ENCODE results near the gene SH3BGR.

The SH3BGR gene

GRCh38 chr21:39527664-39528381, 76.1 kb downstream of the SH3BGR start:
- no CpG with 5 or more reads among the region's 8 CpGs for WGBS (ENCODE audit: insufficient coverage, insufficient read length)
- Histone ChIP-seq H3K27ac (ENCODE audit: low read length) (no peak overlapping the region), H3K36me3 (ENCODE audit: control insufficient read depth, insufficient read depth, low read length) (no peaks in the 10 kb centered on the region), H3K4me3 (ENCODE audit: low read length) (no peak overlapping the region), H3K9me3 (ENCODE audit: control insufficient read depth, insufficient read depth, low read length) (no peaks in the 10 kb centered on the region), H3K4me1 (ENCODE audit: control insufficient read depth, insufficient read depth, low read length) (peaks cover 1% of the 10 kb centered on the region; the same call in 1 of the 2 replicates), H3K27me3 (ENCODE audit: control insufficient read depth, insufficient read depth, low read length) (no peaks in the 10 kb centered on the region)
- no peak for DNase-seq (ENCODE audit: low read depth, low spot score)

GRCh38 chr21:39529026-39529425, 77.3 kb downstream of the SH3BGR start:
- H3K4me3 ChIP-seq (ENCODE audit: low read length) = no peak overlapping the region
- WGBS (ENCODE audit: insufficient coverage, insufficient read length) = no CpG with 5 or more reads among the region's 4 CpGs
- no peak for DNase-seq (ENCODE audit: low read depth, low spot score)

GRCh38 chr21:39531064-39531463, 79.3 kb downstream of the SH3BGR start:
- WGBS (ENCODE audit: insufficient coverage, insufficient read length) = no CpG with 5 or more reads among the region's 8 CpGs
- no peak for DNase-seq (ENCODE audit: low read depth, low spot score)
- no peak overlapping the region for H3K27ac ChIP-seq (ENCODE audit: low read length)

More at GRCh38 chr21:39529026-39529425, 77.3 kb downstream of the SH3BGR start:
- no peaks in the 10 kb centered on the region for H3K27me3 ChIP-seq (ENCODE audit: control insufficient read depth, insufficient read depth, low read length)
- peaks cover 1% of the 10 kb centered on the region; the same call in 1 of the 2 replicates for H3K4me1 ChIP-seq (ENCODE audit: control insufficient read depth, insufficient read depth, low read length)
- H3K36me3 ChIP-seq (ENCODE audit: control insufficient read depth, insufficient read depth, low read length) = no peaks in the 10 kb centered on the region
- no peak overlapping the region for H3K27ac ChIP-seq (ENCODE audit: low read length)
- no peaks in the 10 kb centered on the region for H3K9me3 ChIP-seq (ENCODE audit: control insufficient read depth, insufficient read depth, low read length)

GRCh38 chr21:39531840-39532239, 80.1 kb downstream of the SH3BGR start:
- H3K4me1 ChIP-seq (ENCODE audit: control insufficient read depth, insufficient read depth, low read length) = peaks cover 1% of the 10 kb centered on the region; the same call in 1 of the 2 replicates
- no peaks in the 10 kb centered on the region for H3K9me3 ChIP-seq (ENCODE audit: control insufficient read depth, insufficient read depth, low read length)
- H3K36me3 ChIP-seq (ENCODE audit: control insufficient read depth, insufficient read depth, low read length) = no peaks in the 10 kb centered on the region
- no peak overlapping the region for H3K27ac ChIP-seq (ENCODE audit: low read length)
- H3K4me3 ChIP-seq (ENCODE audit: low read length) = no peak overlapping the region
- no peak for DNase-seq (ENCODE audit: low read depth, low spot score)
- no peaks in the 10 kb centered on the region for H3K27me3 ChIP-seq (ENCODE audit: control insufficient read depth, insufficient read depth, low read length)
- WGBS (ENCODE audit: insufficient coverage, insufficient read length) = 100% methylated on average over 2 of the region's 5 CpGs

More at GRCh38 chr21:39531064-39531463, 79.3 kb downstream of the SH3BGR start:
- Histone ChIP-seq H3K4me3 (ENCODE audit: low read length) (no peak overlapping the region), H3K4me1 (ENCODE audit: control insufficient read depth, insufficient read depth, low read length) (peaks cover 1% of the 10 kb centered on the region; the same call in 1 of the 2 replicates), H3K36me3 (ENCODE audit: control insufficient read depth, insufficient read depth, low read length) (no peaks in the 10 kb centered on the region), H3K27me3 (ENCODE audit: control insufficient read depth, insufficient read depth, low read length) (no peaks in the 10 kb centered on the region), H3K9me3 (ENCODE audit: control insufficient read depth, insufficient read depth, low read length) (no peaks in the 10 kb centered on the region)

- no peak for DNase-seq (ENCODE audit: low read depth, low spot score)
- Histone ChIP-seq H3K27me3 (ENCODE audit: control insufficient read depth, insufficient read depth, low read length) (no peaks in the 10 kb centered on the region), H3K36me3 (ENCODE audit: control insufficient read depth, insufficient read depth, low read length) (no peaks in the 10 kb centered on the region), H3K4me3 (ENCODE audit: low read length) (no peak overlapping the region), H3K9me3 (ENCODE audit: control insufficient read depth, insufficient read depth, low read length) (no peaks in the 10 kb centered on the region), H3K4me1 (ENCODE audit: control insufficient read depth, insufficient read depth, low read length) (no peaks in the 10 kb centered on the region; the same call in 1 of the 2 replicates), H3K27ac (ENCODE audit: low read length) (no peak overlapping the region)
- WGBS (ENCODE audit: insufficient coverage, insufficient read length) = no CpG with 5 or more reads among the region's 6 CpGs
Observed at GRCh38 chr21:39533545-39534380, 82.0 kb downstream of the SH3BGR start.

- H3K4me1 ChIP-seq (ENCODE audit: control insufficient read depth, insufficient read depth, low read length) = no peaks in the 10 kb centered on the region; the same call in 1 of the 2 replicates
- H3K36me3 ChIP-seq (ENCODE audit: control insufficient read depth, insufficient read depth, low read length) = no peaks in the 10 kb centered on the region
- H3K27ac ChIP-seq (ENCODE audit: low read length) = peak overlapping the region; percentile 88
- no CpG with 5 or more reads among the region's 15 CpGs for WGBS (ENCODE audit: insufficient coverage, insufficient read length)
- H3K27me3 ChIP-seq (ENCODE audit: control insufficient read depth, insufficient read depth, low read length) = no peaks in the 10 kb centered on the region
- H3K9me3 ChIP-seq (ENCODE audit: control insufficient read depth, insufficient read depth, low read length) = no peaks in the 10 kb centered on the region; the same call in 1 of the 2 replicates
- no peak overlapping the region for H3K4me3 ChIP-seq (ENCODE audit: low read length)
- DNase-seq (ENCODE audit: low read depth, low spot score) = no peak
Observed at GRCh38 chr21:39535646-39536437, 84.1 kb downstream of the SH3BGR start.

GRCh38 chr21:39536835-39537234, 85.1 kb downstream of the SH3BGR start:
- no peaks in the 10 kb centered on the region for H3K36me3 ChIP-seq (ENCODE audit: control insufficient read depth, insufficient read depth, low read length)
- peak overlapping the region; percentile 88 for H3K27ac ChIP-seq (ENCODE audit: low read length)
- no peak for DNase-seq (ENCODE audit: low read depth, low spot score)

GRCh38 chr21:39537571-39537970, 85.8 kb downstream of the SH3BGR start:
- H3K9me3 ChIP-seq (ENCODE audit: control insufficient read depth, insufficient read depth, low read length) = no peaks in the 10 kb centered on the region; the same call in 1 of the 2 replicates
- H3K27ac ChIP-seq (ENCODE audit: low read length) = no peak overlapping the region
- no CpG with 5 or more reads among the region's 1 CpG for WGBS (ENCODE audit: insufficient coverage, insufficient read length)
- peak; percentile 79 for DNase-seq (ENCODE audit: low read depth, low spot score)
- H3K4me1 ChIP-seq (ENCODE audit: control insufficient read depth, insufficient read depth, low read length) = no peaks in the 10 kb centered on the region; the same call in 1 of the 2 replicates
- no peaks in the 10 kb centered on the region for H3K27me3 ChIP-seq (ENCODE audit: control insufficient read depth, insufficient read depth, low read length)
- no peaks in the 10 kb centered on the region for H3K36me3 ChIP-seq (ENCODE audit: control insufficient read depth, insufficient read depth, low read length)
- no peak overlapping the region for H3K4me3 ChIP-seq (ENCODE audit: low read length)

More at GRCh38 chr21:39536835-39537234, 85.1 kb downstream of the SH3BGR start:
- Histone ChIP-seq H3K4me1 (ENCODE audit: control insufficient read depth, insufficient read depth, low read length) (no peaks in the 10 kb centered on the region; the same call in 1 of the 2 replicates), H3K4me3 (ENCODE audit: low read length) (no peak overlapping the region), H3K9me3 (ENCODE audit: control insufficient read depth, insufficient read depth, low read length) (no peaks in the 10 kb centered on the region; the same call in 1 of the 2 replicates), H3K27me3 (ENCODE audit: control insufficient read depth, insufficient read depth, low read length) (no peaks in the 10 kb centered on the region)
- no CpG with 5 or more reads among the region's 6 CpGs for WGBS (ENCODE audit: insufficient coverage, insufficient read length)

GRCh38 chr21:39538453-39539042, 86.8 kb downstream of the SH3BGR start:
- no CpG with 5 or more reads among the region's 8 CpGs for WGBS (ENCODE audit: insufficient coverage, insufficient read length)
- DNase-seq (ENCODE audit: low read depth, low spot score) = no peak

More at GRCh38 chr21:39538453-39539042, 86.8 kb downstream of the SH3BGR start:
- H3K27ac ChIP-seq (ENCODE audit: low read length) = peak overlapping the region; percentile 88
- no peaks in the 10 kb centered on the region; the same call in 1 of the 2 replicates for H3K4me1 ChIP-seq (ENCODE audit: control insufficient read depth, insufficient read depth, low read length)
- no peaks in the 10 kb centered on the region; the same call in 1 of the 2 replicates for H3K9me3 ChIP-seq (ENCODE audit: control insufficient read depth, insufficient read depth, low read length)
- H3K36me3 ChIP-seq (ENCODE audit: control insufficient read depth, insufficient read depth, low read length) = no peaks in the 10 kb centered on the region
- H3K27me3 ChIP-seq (ENCODE audit: control insufficient read depth, insufficient read depth, low read length) = no peaks in the 10 kb centered on the region
- H3K4me3 ChIP-seq (ENCODE audit: low read length) = no peak overlapping the region
